GM23338 (cell line): Measurements from ENCODE around the gene HSD17B1. TPM values are rescaled to one million over a fixed set of nuclear protein-coding genes. Genes with fewer than 3 reads are reported as not detected.
A peak's percentile ranks its signal among the peaks of the same experiment; 100 is the strongest.

Experiments used
- ATAC-seq: fragments of 200-7000 bp; cut with Tn5 transposase; 3 replicates; pipeline ENCODE4 v1.9.1; 2020
- DNase-seq: peaks from one replicate; pipeline ENCODE4 v3.0.0-alpha.2; 2015; ENCODE audit warnings: low spot score
- H2AFZ ChIP-seq: fragments of 200-600 bp; sonication (generic); 2 replicates; pipeline ENCODE4 v1.8.0; 2016; ENCODE audit warnings: antibody characterized with exemption, mild to moderate bottlenecking, moderate library complexity
- H3F3A ChIP-seq: fragments of 200-600 bp; sonication (generic); replicated peaks from 2 replicates; pipeline ENCODE4 v1.8.0; 2017; ENCODE audit warnings: antibody characterized with exemption, mixed run types, low read depth
- H3K27ac ChIP-seq: fragments of 200-600 bp; sonication (generic); 2 replicates; pipeline ENCODE4 v1.6.1; 2016; ENCODE audit warnings: low read depth
- H3K27me3 ChIP-seq: fragments of 200-600 bp; sonication (generic); 2 replicates; pipeline ENCODE4 v1.8.0; 2016; ENCODE audit warnings: mild to moderate bottlenecking, mixed run types, moderate library complexity; ENCODE audit not compliant: insufficient read depth
- H3K36me3 ChIP-seq: fragments of 200-600 bp; sonication (generic); 2 replicates; pipeline ENCODE4 v1.8.0; 2016; ENCODE audit warnings: mild to moderate bottlenecking; ENCODE audit not compliant: insufficient read depth
- H3K4me1 ChIP-seq: fragments of 200-600 bp; sonication (generic); 2 replicates; pipeline ENCODE4 v1.8.0; 2016; ENCODE audit warnings: mild to moderate bottlenecking, moderate library complexity; ENCODE audit not compliant: insufficient read depth
- H3K4me2 ChIP-seq: fragments of 200-600 bp; sonication (generic); 2 replicates; pipeline ENCODE4 v1.7.1; 2017; ENCODE audit warnings: mixed run types
- H3K4me3 ChIP-seq: fragments of 200-600 bp; sonication (generic); 2 replicates; pipeline ENCODE4 v1.6.1; 2016; ENCODE audit warnings: mixed run types
- H3K79me2 ChIP-seq: fragments of 200-600 bp; sonication (generic); replicated peaks from 2 replicates; pipeline ENCODE4 v1.8.0; 2017; ENCODE audit warnings: mild to moderate bottlenecking; ENCODE audit not compliant: insufficient read depth
- H3K9me2 ChIP-seq: fragments of 200-600 bp; sonication (generic); 2 replicates; pipeline ENCODE4 v1.8.0; 2017; ENCODE audit not compliant: insufficient read depth
- H4K20me1 ChIP-seq: fragments of 200-600 bp; sonication (generic); replicated peaks from 2 replicates; pipeline ENCODE4 v1.8.0; 2017; ENCODE audit warnings: mild to moderate bottlenecking; ENCODE audit not compliant: insufficient read depth
- H3K27ac Mint-ChIP-seq: 2 replicates; pipeline ENCODE4 v1.8.0; 2020; ENCODE audit warnings: inconsistent platforms, mild to moderate bottlenecking, moderate library complexity, mixed read lengths
- H3K27me3 Mint-ChIP-seq: 3 replicates; pipeline ENCODE4 v1.8.0; 2022; ENCODE audit warnings: low read depth, mild to moderate bottlenecking, moderate library complexity, mixed read lengths, inconsistent platforms; ENCODE audit not compliant: insufficient read depth, poor library complexity
- H3K36me3 Mint-ChIP-seq: 3 replicates; pipeline ENCODE4 v1.8.0; 2021; ENCODE audit warnings: low read depth, mild to moderate bottlenecking, inconsistent platforms, moderate library complexity, mixed read lengths
- H3K4me1 Mint-ChIP-seq: 3 replicates; pipeline ENCODE4 v1.8.0; 2020; ENCODE audit warnings: mild to moderate bottlenecking, inconsistent platforms, mixed read lengths
- H3K4me3 Mint-ChIP-seq: 3 replicates; pipeline ENCODE4 v1.8.0; 2021; ENCODE audit warnings: moderate library complexity, mild to moderate bottlenecking, inconsistent platforms, mixed read lengths
- H3K9me3 Mint-ChIP-seq: 3 replicates; pipeline ENCODE4 v1.8.0; 2020; ENCODE audit warnings: moderate library complexity, mild to moderate bottlenecking, inconsistent platforms, mixed read lengths
- CREB1 ChIP-seq: fragments of 250-450 bp; sonication (Bioruptor Pico); IDR thresholded peaks from 2 replicates; pipeline ENCODE4 v1.5.0; 2020; ENCODE audit warnings: low read depth, mild to moderate bottlenecking, moderate library complexity
- CTCF ChIP-seq, 2 experiments: fragments of 200-600 bp in 1 of 2; sonication (generic) in 1 of 2; conservative IDR thresholded peaks; 2 replicates each; pipeline versions ENCODE4 v1.5.1 to v1.6.1; 2016 to 2017; ENCODE audit warnings: antibody characterized with exemption in 2 of 2, low read depth in 2 of 2, mild to moderate bottlenecking in 2 of 2, moderate library complexity in 1 of 2
- EZH2phosphoT487 ChIP-seq: fragments of 200-600 bp; sonication (generic); IDR thresholded peaks from one replicate; pipeline ENCODE4 v1.8.1; 2018; ENCODE audit warnings: antibody characterized with exemption; ENCODE audit not compliant: unreplicated experiment
- JUNB ChIP-seq: IDR thresholded peaks from one replicate; pipeline ENCODE4 v1.6.1; 2016; ENCODE audit warnings: antibody characterized with exemption; ENCODE audit not compliant: unreplicated experiment
- NANOG ChIP-seq: IDR thresholded peaks from 2 replicates; pipeline ENCODE4 v1.6.1; 2016; ENCODE audit warnings: antibody characterized with exemption, borderline replicate concordance
- POLR2AphosphoS5 ChIP-seq: IDR thresholded peaks from 2 replicates; pipeline ENCODE4 v1.6.1; 2016; ENCODE audit warnings: antibody characterized with exemption, low read depth
- ZNF114 ChIP-seq: fragments of 250-450 bp; sonication (Bioruptor Pico); IDR thresholded peaks from 2 replicates; pipeline ENCODE4 v1.5.0; 2020; ENCODE audit warnings: mild to moderate bottlenecking, moderate library complexity
- polyA plus RNA-seq: library from polyadenylated mRNA; unstranded; fragments of >200 nt; fragmentation: Nextera tagmentation; extraction: Ambion mirVana; gene quantifications from 2 replicates; pipeline ENCODE4 v1.2.1, GENCODE V29; 2016
- total RNA-seq: library from RNA; depleted of rRNA; stranded (reverse); fragments of >200 nt; shearing (Covaris generic); gene quantifications from 2 replicates; pipeline ENCODE4 v1.2.3, GENCODE V29; 2014
- TF ChIP-seq, protein P1 (sequence below): fragments of 250-450 bp; sonication (Bioruptor Pico); IDR thresholded peaks from 2 replicates; pipeline ENCODE4 v1.5.0; 2020; ENCODE audit warnings: mild to moderate bottlenecking, moderate library complexity
- TF ChIP-seq, protein P2 (sequence below): IDR thresholded peaks from one replicate; pipeline ENCODE4 v1.6.1; 2018; ENCODE audit warnings: antibody characterized with exemption; ENCODE audit not compliant: unreplicated experiment

The HSD17B1 gene
- total and polyA plus RNA-seq, 2 experiments from 2014 or later, result 0.97 to 1.7 TPM

- H3K4me2 ChIP-seq, result peak overlapping the region; percentile 84
- ATAC-seq (peak; percentile 88), DNase-seq (peak; percentile 98)
- H3K4me3 ChIP-seq, result peak overlapping the region; percentile 72
- Mint-ChIP-seq H3K4me3 (peak overlapping the region; percentile 66), H3K27ac (no peak overlapping the region), H3K9me3 (no peaks in the 10 kb centered on the region), H3K4me1 (peaks cover 8% of the 10 kb centered on the region; the same call in 2 of the 3 replicates), H3K36me3 (0 out of 3 replicates have a peak, but pooled peaks cover 3% of the 10 kb centered on the region), H3K27me3 (peaks cover 6% of the 10 kb centered on the region)
- TF ChIP-seq, protein P1, sequence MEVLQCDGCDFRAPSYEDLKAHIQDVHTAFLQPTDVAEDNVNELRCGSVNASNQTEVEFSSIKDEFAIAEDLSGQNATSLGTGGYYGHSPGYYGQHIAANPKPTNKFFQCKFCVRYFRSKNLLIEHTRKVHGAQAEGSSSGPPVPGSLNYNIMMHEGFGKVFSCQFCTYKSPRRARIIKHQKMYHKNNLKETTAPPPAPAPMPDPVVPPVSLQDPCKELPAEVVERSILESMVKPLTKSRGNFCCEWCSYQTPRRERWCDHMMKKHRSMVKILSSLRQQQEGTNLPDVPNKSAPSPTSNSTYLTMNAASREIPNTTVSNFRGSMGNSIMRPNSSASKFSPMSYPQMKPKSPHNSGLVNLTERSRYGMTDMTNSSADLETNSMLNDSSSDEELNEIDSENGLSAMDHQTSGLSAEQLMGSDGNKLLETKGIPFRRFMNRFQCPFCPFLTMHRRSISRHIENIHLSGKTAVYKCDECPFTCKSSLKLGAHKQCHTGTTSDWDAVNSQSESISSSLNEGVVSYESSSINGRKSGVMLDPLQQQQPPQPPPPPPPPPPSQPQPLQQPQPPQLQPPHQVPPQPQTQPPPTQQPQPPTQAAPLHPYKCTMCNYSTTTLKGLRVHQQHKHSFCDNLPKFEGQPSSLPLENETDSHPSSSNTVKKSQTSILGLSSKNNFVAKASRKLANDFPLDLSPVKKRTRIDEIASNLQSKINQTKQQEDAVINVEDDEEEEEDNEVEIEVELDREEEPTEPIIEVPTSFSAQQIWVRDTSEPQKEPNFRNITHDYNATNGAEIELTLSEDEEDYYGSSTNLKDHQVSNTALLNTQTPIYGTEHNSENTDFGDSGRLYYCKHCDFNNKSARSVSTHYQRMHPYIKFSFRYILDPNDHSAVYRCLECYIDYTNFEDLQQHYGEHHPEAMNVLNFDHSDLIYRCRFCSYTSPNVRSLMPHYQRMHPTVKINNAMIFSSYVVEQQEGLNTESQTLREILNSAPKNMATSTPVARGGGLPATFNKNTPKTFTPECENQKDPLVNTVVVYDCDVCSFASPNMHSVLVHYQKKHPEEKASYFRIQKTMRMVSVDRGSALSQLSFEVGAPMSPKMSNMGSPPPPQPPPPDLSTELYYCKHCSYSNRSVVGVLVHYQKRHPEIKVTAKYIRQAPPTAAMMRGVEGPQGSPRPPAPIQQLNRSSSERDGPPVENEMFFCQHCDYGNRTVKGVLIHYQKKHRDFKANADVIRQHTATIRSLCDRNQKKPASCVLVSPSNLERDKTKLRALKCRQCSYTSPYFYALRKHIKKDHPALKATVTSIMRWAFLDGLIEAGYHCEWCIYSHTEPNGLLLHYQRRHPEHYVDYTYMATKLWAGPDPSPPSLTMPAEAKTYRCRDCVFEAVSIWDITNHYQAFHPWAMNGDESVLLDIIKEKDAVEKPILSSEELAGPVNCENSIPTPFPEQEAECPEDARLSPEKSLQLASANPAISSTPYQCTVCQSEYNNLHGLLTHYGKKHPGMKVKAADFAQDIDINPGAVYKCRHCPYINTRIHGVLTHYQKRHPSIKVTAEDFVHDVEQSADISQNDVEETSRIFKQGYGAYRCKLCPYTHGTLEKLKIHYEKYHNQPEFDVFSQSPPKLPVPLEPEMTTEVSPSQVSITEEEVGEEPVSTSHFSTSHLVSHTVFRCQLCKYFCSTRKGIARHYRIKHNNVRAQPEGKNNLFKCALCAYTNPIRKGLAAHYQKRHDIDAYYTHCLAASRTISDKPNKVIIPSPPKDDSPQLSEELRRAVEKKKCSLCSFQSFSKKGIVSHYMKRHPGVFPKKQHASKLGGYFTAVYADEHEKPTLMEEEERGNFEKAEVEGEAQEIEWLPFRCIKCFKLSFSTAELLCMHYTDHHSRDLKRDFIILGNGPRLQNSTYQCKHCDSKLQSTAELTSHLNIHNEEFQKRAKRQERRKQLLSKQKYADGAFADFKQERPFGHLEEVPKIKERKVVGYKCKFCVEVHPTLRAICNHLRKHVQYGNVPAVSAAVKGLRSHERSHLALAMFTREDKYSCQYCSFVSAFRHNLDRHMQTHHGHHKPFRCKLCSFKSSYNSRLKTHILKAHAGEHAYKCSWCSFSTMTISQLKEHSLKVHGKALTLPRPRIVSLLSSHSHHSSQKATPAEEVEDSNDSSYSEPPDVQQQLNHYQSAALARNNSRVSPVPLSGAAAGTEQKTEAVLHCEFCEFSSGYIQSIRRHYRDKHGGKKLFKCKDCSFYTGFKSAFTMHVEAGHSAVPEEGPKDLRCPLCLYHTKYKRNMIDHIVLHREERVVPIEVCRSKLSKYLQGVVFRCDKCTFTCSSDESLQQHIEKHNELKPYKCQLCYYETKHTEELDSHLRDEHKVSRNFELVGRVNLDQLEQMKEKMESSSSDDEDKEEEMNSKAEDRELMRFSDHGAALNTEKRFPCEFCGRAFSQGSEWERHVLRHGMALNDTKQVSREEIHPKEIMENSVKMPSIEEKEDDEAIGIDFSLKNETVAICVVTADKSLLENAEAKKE (CRISPR knock-in tag), result no peak
- TF ChIP-seq JUNB (no peak), CTCF (conservative IDR thresholded peaks at IDR 0.05; ENCODE audit: low read depth in 2 of 2) (peak; percentile 56 to 89), NANOG (no peak), POLR2AphosphoS5 (peak; percentile 81), ZNF114 (CRISPR knock-in tag) (no peak), CREB1 (CRISPR knock-in tag) (peak; percentile 27; the same call in 1 of the 2 replicates), EZH2phosphoT487 (no peak)
- TF ChIP-seq, protein P2, sequence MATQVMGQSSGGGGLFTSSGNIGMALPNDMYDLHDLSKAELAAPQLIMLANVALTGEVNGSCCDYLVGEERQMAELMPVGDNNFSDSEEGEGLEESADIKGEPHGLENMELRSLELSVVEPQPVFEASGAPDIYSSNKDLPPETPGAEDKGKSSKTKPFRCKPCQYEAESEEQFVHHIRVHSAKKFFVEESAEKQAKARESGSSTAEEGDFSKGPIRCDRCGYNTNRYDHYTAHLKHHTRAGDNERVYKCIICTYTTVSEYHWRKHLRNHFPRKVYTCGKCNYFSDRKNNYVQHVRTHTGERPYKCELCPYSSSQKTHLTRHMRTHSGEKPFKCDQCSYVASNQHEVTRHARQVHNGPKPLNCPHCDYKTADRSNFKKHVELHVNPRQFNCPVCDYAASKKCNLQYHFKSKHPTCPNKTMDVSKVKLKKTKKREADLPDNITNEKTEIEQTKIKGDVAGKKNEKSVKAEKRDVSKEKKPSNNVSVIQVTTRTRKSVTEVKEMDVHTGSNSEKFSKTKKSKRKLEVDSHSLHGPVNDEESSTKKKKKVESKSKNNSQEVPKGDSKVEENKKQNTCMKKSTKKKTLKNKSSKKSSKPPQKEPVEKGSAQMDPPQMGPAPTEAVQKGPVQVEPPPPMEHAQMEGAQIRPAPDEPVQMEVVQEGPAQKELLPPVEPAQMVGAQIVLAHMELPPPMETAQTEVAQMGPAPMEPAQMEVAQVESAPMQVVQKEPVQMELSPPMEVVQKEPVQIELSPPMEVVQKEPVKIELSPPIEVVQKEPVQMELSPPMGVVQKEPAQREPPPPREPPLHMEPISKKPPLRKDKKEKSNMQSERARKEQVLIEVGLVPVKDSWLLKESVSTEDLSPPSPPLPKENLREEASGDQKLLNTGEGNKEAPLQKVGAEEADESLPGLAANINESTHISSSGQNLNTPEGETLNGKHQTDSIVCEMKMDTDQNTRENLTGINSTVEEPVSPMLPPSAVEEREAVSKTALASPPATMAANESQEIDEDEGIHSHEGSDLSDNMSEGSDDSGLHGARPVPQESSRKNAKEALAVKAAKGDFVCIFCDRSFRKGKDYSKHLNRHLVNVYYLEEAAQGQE, result no peak
- H3K79me2 ChIP-seq, result 0 out of 2 replicates have a peak, but pooled peaks cover 2% of the 10 kb centered on the region
- no peak overlapping the region for H3K27ac ChIP-seq
- H3K27me3 ChIP-seq, result 0 out of 2 replicates have a peak, but pooled peaks cover 7% of the 10 kb centered on the region
- peaks cover 10% of the 10 kb centered on the region for H3F3A ChIP-seq
- peaks cover 6% of the 10 kb centered on the region; the same call in 1 of the 2 replicates for H4K20me1 ChIP-seq
- peaks cover 4% of the 10 kb centered on the region; the same call in 1 of the 2 replicates for H3K4me1 ChIP-seq
- H2AFZ ChIP-seq, result peak overlapping the region; percentile 92; the same call in 1 of the 2 replicates
- no peaks in the 10 kb centered on the region for H3K36me3 ChIP-seq
- no peaks in the 10 kb centered on the region for H3K9me2 ChIP-seq
Measured at GRCh38 chr17:42548070-42548837, 4.5 kb upstream of the HSD17B1 start.
